GM23338 (cell line): ENCODE data around the gene MAP4K1. TPM values are rescaled to one million over a fixed set of nuclear protein-coding genes. Genes with fewer than 3 reads are reported as not detected.

ENCODE experiments used
- ATAC-seq: fragments of 200-7000 bp; cut with Tn5 transposase; 3 replicates; pipeline ENCODE4 v1.9.1; 2020
- DNase-seq: peaks from one replicate; pipeline ENCODE4 v3.0.0-alpha.2; 2015; ENCODE audit warnings: low spot score
- H2AFZ ChIP-seq: fragments of 200-600 bp; sonication (generic); 2 replicates; pipeline ENCODE4 v1.8.0; 2016; ENCODE audit warnings: antibody characterized with exemption, mild to moderate bottlenecking, moderate library complexity
- H3F3A ChIP-seq: fragments of 200-600 bp; sonication (generic); replicated peaks from 2 replicates; pipeline ENCODE4 v1.8.0; 2017; ENCODE audit warnings: antibody characterized with exemption, mixed run types, low read depth
- H3K27ac ChIP-seq: fragments of 200-600 bp; sonication (generic); 2 replicates; pipeline ENCODE4 v1.6.1; 2016; ENCODE audit warnings: low read depth
- H3K27me3 ChIP-seq: fragments of 200-600 bp; sonication (generic); 2 replicates; pipeline ENCODE4 v1.8.0; 2016; ENCODE audit warnings: mild to moderate bottlenecking, mixed run types, moderate library complexity; ENCODE audit not compliant: insufficient read depth
- H3K36me3 ChIP-seq: fragments of 200-600 bp; sonication (generic); 2 replicates; pipeline ENCODE4 v1.8.0; 2016; ENCODE audit warnings: mild to moderate bottlenecking; ENCODE audit not compliant: insufficient read depth
- H3K4me1 ChIP-seq: fragments of 200-600 bp; sonication (generic); 2 replicates; pipeline ENCODE4 v1.8.0; 2016; ENCODE audit warnings: mild to moderate bottlenecking, moderate library complexity; ENCODE audit not compliant: insufficient read depth
- H3K4me2 ChIP-seq: fragments of 200-600 bp; sonication (generic); 2 replicates; pipeline ENCODE4 v1.7.1; 2017; ENCODE audit warnings: mixed run types
- H3K4me3 ChIP-seq: fragments of 200-600 bp; sonication (generic); 2 replicates; pipeline ENCODE4 v1.6.1; 2016; ENCODE audit warnings: mixed run types
- H3K79me2 ChIP-seq: fragments of 200-600 bp; sonication (generic); replicated peaks from 2 replicates; pipeline ENCODE4 v1.8.0; 2017; ENCODE audit warnings: mild to moderate bottlenecking; ENCODE audit not compliant: insufficient read depth
- H3K9me2 ChIP-seq: fragments of 200-600 bp; sonication (generic); 2 replicates; pipeline ENCODE4 v1.8.0; 2017; ENCODE audit not compliant: insufficient read depth
- H4K20me1 ChIP-seq: fragments of 200-600 bp; sonication (generic); replicated peaks from 2 replicates; pipeline ENCODE4 v1.8.0; 2017; ENCODE audit warnings: mild to moderate bottlenecking; ENCODE audit not compliant: insufficient read depth
- H3K27ac Mint-ChIP-seq: 2 replicates; pipeline ENCODE4 v1.8.0; 2020; ENCODE audit warnings: inconsistent platforms, mild to moderate bottlenecking, moderate library complexity, mixed read lengths
- H3K27me3 Mint-ChIP-seq: 3 replicates; pipeline ENCODE4 v1.8.0; 2022; ENCODE audit warnings: low read depth, mild to moderate bottlenecking, moderate library complexity, mixed read lengths, inconsistent platforms; ENCODE audit not compliant: insufficient read depth, poor library complexity
- H3K36me3 Mint-ChIP-seq: 3 replicates; pipeline ENCODE4 v1.8.0; 2021; ENCODE audit warnings: low read depth, mild to moderate bottlenecking, inconsistent platforms, moderate library complexity, mixed read lengths
- H3K4me1 Mint-ChIP-seq: 3 replicates; pipeline ENCODE4 v1.8.0; 2020; ENCODE audit warnings: mild to moderate bottlenecking, inconsistent platforms, mixed read lengths
- H3K4me3 Mint-ChIP-seq: 3 replicates; pipeline ENCODE4 v1.8.0; 2021; ENCODE audit warnings: moderate library complexity, mild to moderate bottlenecking, inconsistent platforms, mixed read lengths
- H3K9me3 Mint-ChIP-seq: 3 replicates; pipeline ENCODE4 v1.8.0; 2020; ENCODE audit warnings: moderate library complexity, mild to moderate bottlenecking, inconsistent platforms, mixed read lengths
- CREB1 ChIP-seq: fragments of 250-450 bp; sonication (Bioruptor Pico); IDR thresholded peaks from 2 replicates; pipeline ENCODE4 v1.5.0; 2020; ENCODE audit warnings: low read depth, mild to moderate bottlenecking, moderate library complexity
- CTCF ChIP-seq, 2 experiments: fragments of 200-600 bp in 1 of 2; sonication (generic) in 1 of 2; conservative IDR thresholded peaks; 2 replicates each; pipeline versions ENCODE4 v1.5.1 to v1.6.1; 2016 to 2017; ENCODE audit warnings: antibody characterized with exemption in 2 of 2, low read depth in 2 of 2, mild to moderate bottlenecking in 2 of 2, moderate library complexity in 1 of 2
- ETS1 ChIP-seq: IDR thresholded peaks from 2 replicates; pipeline ENCODE4 v1.6.1; 2016; ENCODE audit warnings: antibody characterized with exemption
- EZH2 ChIP-seq: fragments of 200-600 bp; sonication (generic); IDR thresholded peaks from one replicate; pipeline ENCODE4 v1.8.0; 2017; ENCODE audit warnings: antibody characterized with exemption, mild to moderate bottlenecking, low read depth; ENCODE audit not compliant: unreplicated experiment
- EZH2phosphoT487 ChIP-seq: fragments of 200-600 bp; sonication (generic); IDR thresholded peaks from one replicate; pipeline ENCODE4 v1.8.1; 2018; ENCODE audit warnings: antibody characterized with exemption; ENCODE audit not compliant: unreplicated experiment
- JUNB ChIP-seq: IDR thresholded peaks from one replicate; pipeline ENCODE4 v1.6.1; 2016; ENCODE audit warnings: antibody characterized with exemption; ENCODE audit not compliant: unreplicated experiment
- NANOG ChIP-seq: IDR thresholded peaks from 2 replicates; pipeline ENCODE4 v1.6.1; 2016; ENCODE audit warnings: antibody characterized with exemption, borderline replicate concordance
- POLR2AphosphoS5 ChIP-seq: IDR thresholded peaks from 2 replicates; pipeline ENCODE4 v1.6.1; 2016; ENCODE audit warnings: antibody characterized with exemption, low read depth
- REST ChIP-seq: IDR thresholded peaks from one replicate; pipeline ENCODE4 v1.6.1; 2018; ENCODE audit warnings: antibody characterized with exemption; ENCODE audit not compliant: unreplicated experiment
- STAT1 ChIP-seq: IDR thresholded peaks from one replicate; pipeline ENCODE4 v1.6.1; 2016; ENCODE audit warnings: antibody characterized with exemption; ENCODE audit not compliant: unreplicated experiment
- ZNF114 ChIP-seq: fragments of 250-450 bp; sonication (Bioruptor Pico); IDR thresholded peaks from 2 replicates; pipeline ENCODE4 v1.5.0; 2020; ENCODE audit warnings: mild to moderate bottlenecking, moderate library complexity
- ZNF331 ChIP-seq: fragments of 250-450 bp; sonication (Bioruptor Pico); IDR thresholded peaks from 2 replicates; pipeline ENCODE4 v1.5.0; 2020; ENCODE audit warnings: low read depth, mild to moderate bottlenecking, moderate library complexity
- ZNF462 ChIP-seq: fragments of 250-450 bp; sonication (Bioruptor Pico); IDR thresholded peaks from 2 replicates; pipeline ENCODE4 v1.5.0; 2020; ENCODE audit warnings: mild to moderate bottlenecking, moderate library complexity
- polyA plus RNA-seq: library from polyadenylated mRNA; unstranded; fragments of >200 nt; fragmentation: Nextera tagmentation; extraction: Ambion mirVana; gene quantifications from 2 replicates; pipeline ENCODE4 v1.2.1, GENCODE V29; 2016
- total RNA-seq: library from RNA; depleted of rRNA; stranded (reverse); fragments of >200 nt; shearing (Covaris generic); gene quantifications from 2 replicates; pipeline ENCODE4 v1.2.3, GENCODE V29; 2014

MAP4K1 gene
- total and polyA plus RNA-seq, 2 experiments from 2014 or later: 7.7 to 44.6 TPM

DNA sequence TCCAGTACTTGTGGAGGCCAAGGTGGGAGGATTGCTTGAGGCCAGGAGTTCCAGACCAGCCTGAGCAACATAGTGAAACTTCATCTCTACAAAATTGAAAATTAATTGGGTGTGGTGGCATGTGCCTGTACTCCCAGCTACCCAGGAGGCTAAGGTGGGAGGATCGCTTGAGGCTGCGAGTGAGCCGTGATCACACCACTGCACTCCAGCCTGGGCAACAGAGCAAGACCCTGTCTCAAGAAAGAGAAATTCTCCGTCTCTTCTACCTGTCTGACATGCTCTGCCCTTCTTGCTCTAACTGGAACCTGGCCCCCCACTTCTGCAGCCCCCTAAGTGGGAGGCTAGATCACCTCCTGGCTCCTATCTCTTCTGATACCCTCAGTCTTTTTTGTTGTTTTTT, 8.6 kb upstream of the MAP4K1 start:
- Mint-ChIP-seq H3K4me3 (no peak overlapping the region; the same call in 2 of the 3 replicates), H3K27ac (no peak overlapping the region), H3K9me3 (no peaks in the 10 kb centered on the region), H3K4me1 (peaks cover 10% of the 10 kb centered on the region; the same call in 1 of the 3 replicates), H3K27me3 (peaks cover 6% of the 10 kb centered on the region), H3K36me3 (peaks cover 96% of the 10 kb centered on the region)
- H2AFZ ChIP-seq: no peak overlapping the region
- no peak for ATAC-seq
- peaks cover 50% of the 10 kb centered on the region for H3K36me3 ChIP-seq
- no peak overlapping the region for H3K27ac ChIP-seq
- H3K4me2 ChIP-seq: no peak overlapping the region
- H3K9me2 ChIP-seq: no peaks in the 10 kb centered on the region
- 0 out of 2 replicates have a peak, but pooled peaks cover 2% of the 10 kb centered on the region for H3K79me2 ChIP-seq
- H4K20me1 ChIP-seq: peaks cover 19% of the 10 kb centered on the region
- H3K4me3 ChIP-seq: no peak overlapping the region
- TF ChIP-seq EZH2phosphoT487 (no peak), ZNF331 (CRISPR knock-in tag) (no peak), ZNF462 (CRISPR knock-in tag) (no peak), JUNB (no peak), ZNF114 (CRISPR knock-in tag) (no peak), EZH2 (no peak), CREB1 (CRISPR knock-in tag) (no peak), NANOG (no peak), POLR2AphosphoS5 (no peak), ETS1 (no peak), STAT1 (no peak), CTCF (conservative IDR thresholded peaks at IDR 0.05; ENCODE audit: low read depth in 2 of 2) (no peak), REST (no peak)
- DNase-seq: no peak
- no peaks in the 10 kb centered on the region for H3K27me3 ChIP-seq
- peaks cover 2% of the 10 kb centered on the region; the same call in 1 of the 2 replicates for H3F3A ChIP-seq
- no peaks in the 10 kb centered on the region; the same call in 1 of the 2 replicates for H3K4me1 ChIP-seq
